Fibroblast of pulmonary artery (primary cell): ENCODE measurements around the gene RPS14.
A peak's percentile ranks its signal among the peaks of the same experiment; 100 is the strongest.
"Not testable (repeated sequence)": the region's sequence is repeated elsewhere in the genome, so short reads cannot be mapped to it uniquely, and the experiment has no call there.

Source experiments
- DNase-seq: peaks from one replicate; pipeline ENCODE4 v3.0.0-alpha.2; 2010; ENCODE audit warnings: low read depth
- H3K4me3 ChIP-seq: replicated peaks from 2 replicates; pipeline ENCODE4 v1.5.1; 2011; ENCODE audit warnings: low read depth, mild to moderate bottlenecking, control low read depth, low read length, moderate library complexity
- TF ChIP-seq, protein P1 (sequence below): IDR thresholded peaks from 2 replicates; pipeline ENCODE4 v1.5.1; 2011; ENCODE audit warnings: mild to moderate bottlenecking, control low read depth, low read length, inconsistent platforms; ENCODE audit errors: missing control alignments

Gene RPS14

DNA sequence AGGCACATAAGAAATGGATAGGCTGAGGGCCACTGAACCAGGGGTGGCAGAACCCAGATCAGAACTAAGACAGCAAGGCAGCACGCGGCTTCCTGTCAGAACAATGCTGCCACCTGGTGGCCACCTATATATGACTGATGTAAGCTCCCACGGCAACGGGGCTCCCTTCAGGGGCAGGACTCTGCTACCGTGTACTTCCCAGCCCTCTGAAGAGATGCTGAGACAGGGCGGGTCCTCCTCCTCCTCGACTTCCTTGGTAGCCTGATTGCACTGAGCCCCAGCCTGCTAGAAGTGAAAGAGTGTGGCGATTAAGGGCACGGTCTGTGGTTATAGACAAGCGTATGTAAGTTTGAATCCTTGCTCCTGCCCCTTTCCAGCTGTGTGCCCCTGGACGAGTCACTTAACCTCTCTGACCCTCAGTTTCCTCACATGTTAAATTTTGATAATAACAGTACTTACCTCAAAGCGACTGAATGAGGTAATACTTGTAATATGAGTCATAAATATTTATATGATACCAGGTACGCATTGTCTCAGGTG, 13.3 kb downstream of the RPS14 start:
- DNase-seq, result peak; percentile 91
- TF ChIP-seq, protein P1, sequence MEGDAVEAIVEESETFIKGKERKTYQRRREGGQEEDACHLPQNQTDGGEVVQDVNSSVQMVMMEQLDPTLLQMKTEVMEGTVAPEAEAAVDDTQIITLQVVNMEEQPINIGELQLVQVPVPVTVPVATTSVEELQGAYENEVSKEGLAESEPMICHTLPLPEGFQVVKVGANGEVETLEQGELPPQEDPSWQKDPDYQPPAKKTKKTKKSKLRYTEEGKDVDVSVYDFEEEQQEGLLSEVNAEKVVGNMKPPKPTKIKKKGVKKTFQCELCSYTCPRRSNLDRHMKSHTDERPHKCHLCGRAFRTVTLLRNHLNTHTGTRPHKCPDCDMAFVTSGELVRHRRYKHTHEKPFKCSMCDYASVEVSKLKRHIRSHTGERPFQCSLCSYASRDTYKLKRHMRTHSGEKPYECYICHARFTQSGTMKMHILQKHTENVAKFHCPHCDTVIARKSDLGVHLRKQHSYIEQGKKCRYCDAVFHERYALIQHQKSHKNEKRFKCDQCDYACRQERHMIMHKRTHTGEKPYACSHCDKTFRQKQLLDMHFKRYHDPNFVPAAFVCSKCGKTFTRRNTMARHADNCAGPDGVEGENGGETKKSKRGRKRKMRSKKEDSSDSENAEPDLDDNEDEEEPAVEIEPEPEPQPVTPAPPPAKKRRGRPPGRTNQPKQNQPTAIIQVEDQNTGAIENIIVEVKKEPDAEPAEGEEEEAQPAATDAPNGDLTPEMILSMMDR, result peak; percentile 74
- no peak overlapping the region for H3K4me3 ChIP-seq

DNA sequence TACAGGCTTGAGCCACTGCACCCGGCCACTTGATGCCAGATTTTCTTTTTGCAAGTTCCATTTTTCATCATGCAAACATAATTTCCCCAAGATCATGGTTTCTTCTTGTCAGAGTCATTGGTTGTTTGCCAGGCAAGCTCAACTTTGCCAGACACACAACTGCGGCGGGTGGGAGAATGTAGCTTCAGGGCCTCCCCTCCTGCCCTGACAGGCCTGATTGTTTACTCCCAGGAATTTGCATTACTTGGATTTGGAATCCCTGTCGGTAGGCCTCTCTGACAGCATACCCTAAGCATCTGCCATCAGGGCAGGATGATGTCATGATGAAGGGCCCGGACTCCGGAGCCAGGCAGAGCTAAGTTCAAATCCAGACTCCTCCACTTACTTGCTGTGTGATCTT, 15.1 kb downstream of the RPS14 start:
- H3K4me3 ChIP-seq, result no peak overlapping the region
- DNase-seq, result peak; percentile 73
- TF ChIP-seq, protein P1, result no peak

DNA sequence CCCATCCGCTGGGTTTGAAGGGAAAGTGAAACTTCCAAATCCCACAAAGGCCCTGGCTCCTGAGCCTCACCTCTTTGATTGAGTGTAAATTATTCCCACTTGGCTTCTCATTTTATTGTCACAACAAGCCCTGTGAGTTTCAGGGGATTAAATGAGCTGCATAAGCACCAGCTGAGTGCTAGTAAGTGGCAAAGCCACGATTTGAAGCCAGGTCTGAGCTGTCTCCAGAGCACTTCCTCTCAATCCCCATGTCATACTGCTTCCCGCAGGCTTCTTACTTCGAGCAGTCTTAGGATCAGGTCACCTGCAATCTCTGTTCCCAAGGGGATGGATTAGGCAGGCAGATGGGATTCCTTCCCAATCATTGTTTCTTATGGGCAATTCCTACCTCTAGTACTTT, 18.0 kb downstream of the RPS14 start:
- TF ChIP-seq, protein P1, result no peak
- H3K4me3 ChIP-seq, result no peak overlapping the region
- DNase-seq, result no peak

DNA sequence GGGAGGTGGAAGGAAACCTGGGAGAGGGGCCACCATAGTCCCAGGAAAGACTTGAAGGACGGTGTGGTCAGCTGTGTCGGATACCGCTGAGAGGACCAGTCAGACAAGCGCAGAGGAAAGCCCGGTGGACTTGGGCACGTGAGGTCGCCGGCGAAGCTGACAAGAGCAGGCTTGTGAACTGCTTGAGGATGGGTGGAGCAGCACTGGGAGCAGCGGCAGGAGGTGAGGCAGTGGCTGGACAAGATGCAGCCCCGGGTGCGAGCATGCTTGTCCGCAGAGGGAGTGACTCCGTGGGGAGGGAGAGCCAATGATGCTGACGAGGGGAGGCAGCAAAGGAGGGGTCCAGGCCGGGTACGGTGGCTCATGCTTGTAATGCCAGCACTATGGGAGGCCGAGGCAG, 18.5 kb downstream of the RPS14 start:
- TF ChIP-seq, protein P1, result no peak
- no peak overlapping the region for H3K4me3 ChIP-seq
- no peak for DNase-seq

DNA sequence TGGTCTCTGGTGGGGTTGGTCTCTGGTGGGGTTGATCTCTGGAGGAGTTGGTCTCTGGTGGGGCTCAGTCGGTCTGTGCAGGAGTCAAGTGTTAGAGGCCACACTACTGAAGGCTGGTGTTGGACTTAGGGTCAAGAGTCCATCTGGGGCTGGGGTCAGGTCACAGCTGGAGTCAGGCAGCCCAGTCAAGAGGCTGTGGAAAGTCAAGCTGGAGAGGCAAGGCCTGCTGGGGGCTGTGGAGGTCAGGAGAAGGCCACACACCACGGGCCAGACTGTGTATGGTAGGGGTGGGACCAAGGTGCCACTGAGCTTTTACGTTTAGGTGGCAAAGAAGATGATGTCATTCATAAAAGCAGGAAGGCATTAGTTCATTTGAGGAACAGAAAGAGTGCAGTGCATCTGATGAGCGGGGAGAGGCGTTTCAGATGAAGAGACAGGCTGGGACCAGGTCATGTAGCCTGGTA, 20.1 kb downstream of the RPS14 start:
- TF ChIP-seq, protein P1, result no peak
- H3K4me3 ChIP-seq, result no peak overlapping the region
- DNase-seq, result no peak

DNA sequence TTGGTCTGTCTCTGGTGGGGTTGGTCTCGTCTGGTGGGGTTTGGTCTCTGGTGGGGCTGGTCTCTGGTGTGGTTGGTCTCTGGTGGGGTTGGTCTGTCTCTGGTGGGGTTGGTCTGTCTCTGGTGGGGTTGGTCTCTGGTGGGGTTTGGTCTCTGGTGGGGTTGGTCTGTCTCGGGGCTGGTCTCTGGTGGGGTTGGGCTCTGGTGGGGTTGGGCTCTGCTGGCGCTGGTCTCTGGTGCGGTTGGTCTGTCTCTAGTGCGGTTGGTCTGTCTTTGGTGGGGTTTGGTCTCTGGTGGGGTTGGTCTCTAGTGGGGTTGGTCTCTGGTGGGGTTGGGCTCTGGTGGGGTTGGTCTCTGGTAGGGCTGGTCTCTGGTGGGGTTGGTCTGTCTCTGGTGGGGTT, 20.6 kb downstream of the RPS14 start:
- TF ChIP-seq, protein P1, result no peak
- H3K4me3 ChIP-seq, result no peak overlapping the region

DNA sequence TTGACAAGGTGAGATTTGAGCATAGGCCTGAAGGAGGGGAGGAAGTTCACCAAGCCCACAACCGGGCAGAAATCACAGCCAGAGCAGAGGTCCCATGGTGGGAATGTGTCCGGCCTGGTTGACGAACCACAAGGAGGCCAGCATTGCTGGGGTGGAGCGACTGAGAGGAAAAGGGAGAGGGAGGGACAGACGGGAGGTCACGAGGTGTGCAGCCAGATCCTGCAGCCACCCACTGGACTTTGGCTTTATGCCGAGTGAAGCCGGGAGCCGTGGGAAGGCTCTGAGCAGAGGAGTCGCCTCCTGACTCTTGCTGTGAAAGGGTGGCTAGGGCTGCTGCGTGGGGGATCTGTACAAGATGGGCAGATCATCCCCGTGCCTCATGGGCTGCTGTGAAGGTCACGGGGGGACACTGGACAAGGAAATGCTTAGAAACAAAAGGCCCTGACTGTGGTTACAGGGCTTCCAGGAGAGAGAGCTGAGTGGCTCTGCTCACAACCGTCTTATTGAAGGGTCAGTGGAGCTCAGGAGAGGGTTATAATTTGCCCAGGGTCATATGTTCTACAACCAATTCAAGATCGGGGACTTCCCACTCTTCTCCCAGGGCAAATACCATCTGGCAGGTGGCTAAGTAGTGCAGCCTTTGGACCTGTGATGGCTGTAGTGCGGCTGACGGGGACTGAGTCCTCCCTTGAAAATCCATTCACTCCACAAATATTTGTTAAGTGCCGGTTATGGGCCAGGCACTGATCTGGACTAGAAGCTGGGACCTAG, 21.2 kb downstream of the RPS14 start:
- TF ChIP-seq, protein P1, result no peak
- no peak overlapping the region for H3K4me3 ChIP-seq
- peak; percentile 64 for DNase-seq

More for the DNA sequence above, 20.6 kb downstream of the RPS14 start:
- DNase-seq, result no peak

DNA sequence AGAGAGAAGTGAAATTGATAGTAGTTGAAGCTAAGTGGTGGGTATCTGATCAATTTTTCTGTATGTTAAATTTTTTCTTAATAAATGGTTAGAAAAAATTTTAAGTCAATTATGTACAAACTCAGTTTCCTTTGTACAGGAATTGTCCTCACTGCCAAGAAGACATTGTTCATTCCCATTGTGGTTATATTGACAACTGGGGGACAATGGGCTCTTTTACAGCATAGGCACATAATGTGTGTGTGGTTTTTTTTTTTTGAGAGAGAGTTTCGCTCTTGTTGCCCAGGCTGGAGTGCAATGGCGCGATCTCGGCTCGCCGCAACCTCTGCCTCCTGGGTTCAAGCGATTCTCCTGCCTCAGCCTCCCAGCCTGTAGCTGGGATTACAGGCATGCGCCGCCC, 23.4 kb downstream of the RPS14 start:
- DNase-seq, H3K4me3 ChIP-seq: not testable (repeated sequence)
